Stimulated activated CD4-positive, alpha-beta T cell treated with anti-CD3 and anti-CD28 coated beads, Interleukin-4, amount 100 ng/mL, for 48 hours (primary cell): ENCODE measurements around the gene FMO3.

Source experiments
- DNase-seq, 2 donors: peaks; one replicate each; pipeline ENCODE4 v3.0.0-alpha.2; 2020; ENCODE audit warnings: low read depth in 2 of 2

The FMO3 gene

DNA sequence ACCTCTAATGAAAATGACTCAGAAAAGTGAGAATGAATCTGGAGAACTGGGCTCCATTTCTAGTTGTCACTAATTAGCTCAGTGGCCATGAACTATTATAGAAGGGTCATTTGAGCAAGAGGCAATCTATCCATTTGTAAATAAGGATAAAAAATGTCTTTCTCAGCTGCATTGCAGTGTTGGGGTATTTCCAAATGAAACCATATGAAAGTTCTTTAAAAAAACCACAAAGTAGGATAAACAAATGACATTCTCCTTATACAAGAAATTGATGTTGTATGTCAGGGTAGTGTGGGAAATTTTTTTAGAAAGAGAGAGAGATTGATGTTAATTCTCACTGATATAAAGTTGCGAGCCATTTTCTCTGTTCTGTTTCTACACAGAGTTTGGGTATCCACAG is 26.0 kb downstream of the FMO3 start:
- DNase-seq, result no peak

DNA sequence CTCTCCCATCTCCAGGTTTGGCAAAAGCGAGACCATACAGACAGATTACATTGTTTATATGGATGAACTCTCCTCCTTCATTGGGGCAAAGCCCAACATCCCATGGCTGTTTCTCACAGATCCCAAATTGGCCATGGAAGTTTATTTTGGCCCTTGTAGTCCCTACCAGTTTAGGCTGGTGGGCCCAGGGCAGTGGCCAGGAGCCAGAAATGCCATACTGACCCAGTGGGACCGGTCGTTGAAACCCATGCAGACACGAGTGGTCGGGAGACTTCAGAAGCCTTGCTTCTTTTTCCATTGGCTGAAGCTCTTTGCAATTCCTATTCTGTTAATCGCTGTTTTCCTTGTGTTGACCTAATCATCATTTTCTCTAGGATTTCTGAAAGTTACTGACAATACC is 26.4 kb downstream of the FMO3 start:
- DNase-seq, result no peak

DNA sequence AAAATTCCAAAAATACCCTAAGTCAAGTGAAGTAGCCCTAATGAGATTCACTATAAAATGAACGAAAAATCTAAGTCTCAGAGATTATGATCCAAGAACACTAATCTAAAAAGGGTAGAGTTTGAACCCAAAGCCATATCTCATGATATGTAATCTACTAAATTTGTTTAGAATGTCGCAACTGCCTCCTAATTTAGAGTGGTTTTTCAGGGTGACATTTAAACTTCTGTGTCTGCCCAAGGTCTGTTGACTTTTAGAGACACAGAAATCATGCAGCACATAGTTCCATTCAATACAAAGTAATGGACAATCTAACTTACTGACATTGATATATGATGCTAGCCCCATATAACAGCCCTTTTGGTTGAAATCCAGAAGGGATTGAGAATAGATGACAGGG is 28.9 kb downstream of the FMO3 start:
- no peak for DNase-seq

- no peak for DNase-seq
These were observed 31.6 kb downstream of the FMO3 start for GRCh38 chr1:171122299-171122698.

DNA sequence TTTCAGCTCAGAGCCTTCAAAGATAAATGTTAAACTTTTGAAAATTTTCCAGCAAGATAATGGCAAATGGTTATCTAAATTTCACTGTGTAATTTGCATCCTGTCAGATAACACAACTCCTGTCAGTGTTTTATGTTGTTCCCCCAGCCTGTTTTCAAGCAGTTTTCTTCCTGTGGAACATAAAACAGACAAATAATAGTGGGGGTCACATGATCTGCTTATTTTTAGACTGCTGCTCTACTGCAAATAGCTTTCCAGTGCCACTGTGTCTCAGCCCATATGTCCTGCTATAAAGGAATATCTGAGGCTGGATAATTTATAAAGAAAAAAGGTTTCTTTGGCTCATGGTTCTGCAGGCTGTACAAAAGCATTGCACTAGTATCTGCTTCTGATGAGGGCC is 32.2 kb downstream of the FMO3 start:
- DNase-seq, result no peak

DNA sequence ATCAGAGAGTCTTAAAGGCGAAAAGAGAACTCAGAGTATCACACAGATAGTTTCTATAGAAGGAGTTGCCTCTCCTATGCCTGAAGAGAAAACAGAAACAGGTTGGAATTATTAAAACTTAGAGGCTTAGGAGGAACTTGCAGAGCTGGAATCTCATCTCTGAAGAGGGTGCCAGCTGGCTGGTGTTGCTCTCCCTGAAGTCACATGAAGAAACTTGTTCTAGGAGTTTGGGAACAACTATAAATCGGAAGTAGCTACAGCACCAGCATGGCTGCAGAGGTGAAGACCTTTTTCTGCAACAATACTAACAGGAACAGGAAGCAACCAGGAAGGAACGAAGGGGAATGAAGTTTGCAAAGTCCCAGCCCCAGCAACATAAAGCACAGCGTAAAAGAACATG is 35.8 kb downstream of the FMO3 start:
- DNase-seq, result no peak

GRCh38 chr1:171127099-171127498 is 36.4 kb downstream of the FMO3 start:
- no peak for DNase-seq

- no peak for DNase-seq
These were observed 36.8 kb downstream of the FMO3 start for GRCh38 chr1:171127501-171127900.

GRCh38 chr1:171128463-171128862 is 37.8 kb downstream of the FMO3 start:
- no peak for DNase-seq

- no peak for DNase-seq
These were observed 43.7 kb downstream of the FMO3 start for GRCh38 chr1:171134204-171134923.

GRCh38 chr1:171137580-171137979 is 46.9 kb downstream of the FMO3 start:
- no peak for DNase-seq

DNA sequence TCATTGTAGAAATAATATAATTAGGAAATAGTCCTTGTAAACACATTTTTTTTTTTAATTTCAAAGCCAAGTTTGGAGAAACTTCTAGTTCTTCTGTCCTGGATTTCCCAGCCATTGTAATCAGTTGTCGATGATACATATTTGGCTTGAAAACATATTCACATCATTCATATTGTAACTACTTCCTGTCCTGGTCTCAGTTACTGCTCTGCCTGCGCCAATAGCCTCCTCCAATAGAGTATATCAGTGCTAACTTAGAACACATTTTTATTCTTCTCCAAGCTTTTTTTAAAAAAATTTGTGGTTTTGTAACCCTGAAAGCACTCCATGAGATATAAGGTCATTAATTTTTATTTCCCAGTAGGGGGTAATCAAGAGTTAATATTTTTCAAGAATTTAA is 48.3 kb downstream of the FMO3 start:
- no peak for DNase-seq

GRCh38 chr1:171139890-171140289 is 49.2 kb downstream of the FMO3 start:
- no peak for DNase-seq

- DNase-seq, result no peak
These were observed 49.7 kb downstream of the FMO3 start for GRCh38 chr1:171140401-171140800.

- no peak for DNase-seq
These were observed 50.4 kb downstream of the FMO3 start for GRCh38 chr1:171140956-171141687.

- DNase-seq, result no peak
These were observed 51.1 kb downstream of the FMO3 start for GRCh38 chr1:171141688-171142415.

DNA sequence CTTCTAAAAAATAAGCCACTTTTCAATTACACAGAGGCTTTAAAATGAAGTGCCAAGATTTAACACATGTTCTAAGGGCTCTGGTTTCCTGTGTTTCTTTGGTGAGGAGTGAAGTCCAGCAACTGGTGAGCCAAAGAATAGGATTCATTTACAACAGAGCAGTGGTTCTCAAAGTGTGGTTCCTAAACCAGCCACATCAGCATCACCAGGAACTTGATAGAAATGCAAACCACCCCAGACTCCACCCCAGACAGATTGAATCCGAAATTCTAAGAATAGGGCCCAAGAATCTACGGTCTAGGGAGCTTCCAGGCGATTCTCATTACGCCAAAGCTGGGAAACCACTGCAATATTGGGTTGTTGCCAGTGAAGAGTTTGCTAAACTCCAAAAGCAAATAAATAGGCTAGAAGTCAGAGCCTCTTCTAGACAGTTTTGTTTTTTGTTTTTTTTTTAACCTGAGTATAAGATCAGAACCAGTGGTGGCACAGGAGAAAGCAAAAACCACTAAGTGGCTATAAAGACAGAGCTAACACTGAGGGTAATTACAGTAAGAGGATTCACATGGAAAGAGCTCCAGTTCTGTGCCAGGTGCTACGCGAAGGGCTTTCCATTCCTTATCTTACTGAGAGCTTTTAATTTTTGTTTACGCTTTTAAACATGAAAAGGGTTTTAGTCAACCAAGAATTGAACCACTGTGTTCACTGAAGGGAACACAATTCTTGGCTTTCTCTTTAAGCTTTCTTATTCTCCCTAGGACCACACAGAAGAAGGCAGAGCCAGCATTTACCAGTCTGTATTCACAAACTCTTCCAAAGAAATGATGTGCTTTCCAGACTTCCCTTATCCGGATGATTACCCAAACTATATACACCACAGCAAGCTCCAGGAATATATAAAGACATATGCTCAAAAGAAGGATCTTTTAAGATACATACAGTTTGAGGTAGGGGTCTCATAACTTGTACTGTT is 52.0 kb downstream of the FMO3 start:
- no peak for DNase-seq

- no peak for DNase-seq
These were observed 59.5 kb downstream of the FMO3 start for GRCh38 chr1:171150156-171150555.

DNA sequence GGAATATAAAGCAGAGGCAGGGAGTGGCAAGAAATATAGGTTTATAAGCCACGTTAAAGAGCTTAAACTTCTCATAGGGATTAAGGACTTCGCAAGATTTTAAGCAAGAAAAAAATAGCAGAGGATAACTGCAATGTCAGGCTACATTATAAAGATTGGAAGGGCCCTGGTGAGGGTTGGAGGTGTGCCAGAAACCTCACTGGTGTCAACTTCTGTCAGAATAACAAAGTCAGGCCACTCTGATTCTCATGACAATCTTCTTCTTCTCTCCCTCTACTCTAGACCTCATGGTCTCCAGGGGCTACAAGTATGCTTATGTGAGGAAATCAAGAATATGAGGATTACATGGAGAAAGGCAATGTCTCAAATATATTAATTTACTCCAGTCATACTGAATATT is 61.8 kb downstream of the FMO3 start:
- DNase-seq, result no peak

- no peak for DNase-seq
These were observed 64.8 kb downstream of the FMO3 start for GRCh38 chr1:171155484-171155883.

GRCh38 chr1:171158096-171158495 is 67.4 kb downstream of the FMO3 start:
- DNase-seq, result no peak

GRCh38 chr1:171158551-171158950 is 67.8 kb downstream of the FMO3 start:
- no peak for DNase-seq
